NCI-H2107 (cell line): Measurements from ENCODE around the gene HDAC4.

Source experiments
- DNase-seq: peaks from one replicate; lab custom pipeline; 2025; lab: John Stamatoyannopoulos, UW

Gene HDAC4

DNA sequence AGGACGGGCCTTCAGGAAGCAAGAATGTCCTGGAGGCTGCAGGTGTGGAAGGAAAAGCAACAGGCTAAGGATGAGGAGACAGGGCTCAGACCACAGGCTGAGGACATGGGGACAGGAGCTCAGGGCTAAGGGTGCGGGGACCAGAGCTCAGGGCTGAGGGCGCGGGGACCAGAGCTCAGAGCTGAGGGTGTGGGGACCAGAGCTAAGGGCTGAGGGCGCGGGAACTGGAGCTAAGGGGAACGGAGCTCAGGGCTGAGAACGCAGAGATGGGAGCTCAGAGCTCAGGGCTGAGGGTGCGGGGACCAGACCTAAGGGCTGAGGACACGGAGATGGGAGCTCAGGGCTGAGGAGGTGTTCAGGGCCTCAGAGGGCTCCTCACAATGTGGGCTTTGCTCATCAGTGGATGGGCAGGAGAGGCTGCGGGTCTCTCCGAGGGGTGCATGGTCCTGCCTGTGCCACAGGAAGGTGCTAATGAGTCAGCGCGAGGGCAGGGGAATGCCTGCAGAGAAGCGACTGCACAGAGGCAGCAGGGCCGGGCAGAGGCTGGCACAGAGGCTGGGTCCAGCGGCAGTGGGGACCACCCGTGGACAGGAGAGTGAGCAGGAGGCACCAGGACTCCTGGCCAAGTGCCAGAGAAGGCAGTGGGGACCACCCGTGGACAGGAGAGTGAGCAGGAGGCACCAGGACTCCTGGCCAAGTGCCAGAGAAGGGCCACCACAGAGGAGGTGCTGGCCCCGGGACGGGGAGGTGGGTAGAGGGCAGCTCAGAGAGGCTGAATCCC is 281.3 kb downstream of the HDAC4 start:
- no peak for DNase-seq

GRCh38 chr2:239118675-239119211 is 282.1 kb downstream of the HDAC4 start:
- DNase-seq: no peak

DNA sequence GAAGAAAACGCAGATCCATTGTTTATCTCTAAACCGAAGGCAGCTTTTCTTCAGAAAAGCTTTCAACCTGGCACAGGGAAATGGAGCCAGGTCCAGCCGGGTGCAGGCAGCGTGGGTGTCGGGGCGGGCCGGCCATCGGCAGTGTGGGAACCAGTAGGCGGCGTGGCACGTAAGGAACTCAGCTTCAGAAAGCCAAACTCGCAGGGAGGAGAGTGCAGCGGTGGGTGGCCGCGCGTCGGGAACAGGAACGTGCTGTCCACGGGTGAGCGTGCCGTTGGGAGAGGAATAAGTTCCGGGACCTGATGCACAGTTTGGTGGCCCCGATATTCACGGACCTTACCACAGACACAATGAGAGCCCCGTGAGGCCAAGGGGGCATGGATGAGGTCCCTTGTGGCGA is 282.6 kb downstream of the HDAC4 start:
- no peak for DNase-seq

DNA sequence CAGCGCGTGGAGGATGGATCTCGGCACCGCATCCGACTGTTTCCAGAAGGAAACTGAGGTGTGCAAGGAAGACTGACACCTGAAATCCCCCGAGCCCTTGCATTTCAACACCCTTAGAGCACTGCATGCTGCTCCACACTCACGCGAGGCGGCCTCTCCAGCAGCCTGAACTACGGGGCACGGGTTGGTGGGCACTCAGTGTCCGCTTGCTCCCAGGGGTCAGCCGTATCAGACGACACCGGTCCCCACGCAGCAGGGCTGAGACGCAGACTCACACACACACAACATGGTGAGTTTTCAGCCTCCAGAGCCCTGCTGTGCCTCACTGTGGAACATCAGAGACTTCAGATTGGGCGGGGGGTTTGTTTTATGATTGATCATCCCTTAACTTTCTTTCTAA is 283.0 kb downstream of the HDAC4 start:
- DNase-seq: no peak

DNA sequence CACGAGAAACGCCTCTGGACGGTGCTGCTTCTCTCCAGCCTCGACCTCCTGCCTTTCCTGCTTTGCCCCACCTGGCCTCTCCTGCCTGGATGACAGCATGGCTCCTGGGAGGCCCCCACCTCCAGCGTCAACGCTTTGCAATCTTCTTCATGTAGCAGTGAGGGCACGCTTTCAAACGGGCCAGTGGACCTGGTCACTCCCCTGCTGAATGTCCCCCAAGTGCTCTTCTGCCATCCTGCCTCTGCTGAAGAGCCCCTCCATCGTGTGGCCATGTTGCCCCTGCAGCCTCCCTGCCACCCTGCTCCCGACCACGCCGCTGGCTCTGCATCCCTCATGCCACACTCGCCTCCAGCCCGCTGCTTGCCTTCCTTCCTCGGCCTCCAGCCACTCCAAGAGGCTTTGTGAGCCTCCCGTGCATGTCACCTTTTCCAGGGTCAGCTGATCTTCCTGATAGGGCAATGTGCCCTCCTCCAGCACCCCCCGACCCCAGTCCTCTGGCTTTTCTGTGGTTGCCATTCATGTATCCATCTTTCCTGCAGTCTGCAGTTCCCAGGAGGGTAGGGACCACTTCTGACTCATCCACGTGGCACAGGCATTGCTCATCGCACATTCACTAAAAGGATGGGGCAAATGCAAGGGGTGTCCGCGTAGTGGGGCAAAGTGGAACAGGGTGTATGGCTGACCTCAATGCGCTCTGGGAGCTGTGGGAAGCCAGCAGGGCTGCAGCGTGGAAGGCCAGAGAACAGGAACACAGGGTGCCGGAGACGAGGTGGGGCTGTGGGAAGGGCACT is 284.2 kb downstream of the HDAC4 start:
- DNase-seq: no peak

GRCh38 chr2:239115616-239116015 is 285.2 kb downstream of the HDAC4 start:
- DNase-seq: no peak

GRCh38 chr2:239114616-239115265 is 286.1 kb downstream of the HDAC4 start:
- no peak for DNase-seq

GRCh38 chr2:239114119-239114581 is 286.7 kb downstream of the HDAC4 start:
- no peak for DNase-seq

GRCh38 chr2:239113615-239114014 is 287.2 kb downstream of the HDAC4 start:
- no peak for DNase-seq

- DNase-seq: no peak
Observed at GRCh38 chr2:239113171-239113570, 287.6 kb downstream of the HDAC4 start.

DNA sequence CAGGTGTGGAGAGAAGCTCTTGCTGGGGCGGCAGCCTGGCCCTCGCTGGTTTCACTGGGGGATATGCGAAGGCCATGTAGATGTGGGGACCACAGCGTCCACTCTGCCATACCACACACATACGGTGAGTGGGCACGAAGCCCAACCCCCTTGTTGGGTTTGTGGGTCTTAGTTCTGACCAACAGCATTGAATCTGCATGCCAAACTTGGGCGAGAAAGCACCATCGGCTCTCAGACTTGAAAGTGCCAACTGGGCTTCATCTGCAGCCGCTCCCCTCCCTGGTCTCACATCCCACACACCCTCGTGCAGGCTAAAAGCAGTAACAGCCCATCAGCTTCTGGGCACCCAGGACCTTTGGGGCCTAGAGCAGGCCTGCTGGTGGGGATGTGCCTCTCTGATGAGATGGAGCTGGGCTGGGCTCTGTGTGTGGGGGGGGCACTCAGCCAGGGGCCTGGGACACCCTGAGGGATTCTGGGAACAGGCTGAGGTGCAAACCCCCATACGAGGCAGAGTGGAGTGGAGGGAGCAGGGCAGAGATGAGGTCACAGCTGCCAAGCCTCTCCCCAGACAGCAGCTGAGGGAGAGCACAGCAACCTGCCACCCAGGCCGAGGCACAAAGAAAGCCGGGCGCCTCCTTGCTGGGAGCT is 288.6 kb downstream of the HDAC4 start:
- DNase-seq: no peak

DNA sequence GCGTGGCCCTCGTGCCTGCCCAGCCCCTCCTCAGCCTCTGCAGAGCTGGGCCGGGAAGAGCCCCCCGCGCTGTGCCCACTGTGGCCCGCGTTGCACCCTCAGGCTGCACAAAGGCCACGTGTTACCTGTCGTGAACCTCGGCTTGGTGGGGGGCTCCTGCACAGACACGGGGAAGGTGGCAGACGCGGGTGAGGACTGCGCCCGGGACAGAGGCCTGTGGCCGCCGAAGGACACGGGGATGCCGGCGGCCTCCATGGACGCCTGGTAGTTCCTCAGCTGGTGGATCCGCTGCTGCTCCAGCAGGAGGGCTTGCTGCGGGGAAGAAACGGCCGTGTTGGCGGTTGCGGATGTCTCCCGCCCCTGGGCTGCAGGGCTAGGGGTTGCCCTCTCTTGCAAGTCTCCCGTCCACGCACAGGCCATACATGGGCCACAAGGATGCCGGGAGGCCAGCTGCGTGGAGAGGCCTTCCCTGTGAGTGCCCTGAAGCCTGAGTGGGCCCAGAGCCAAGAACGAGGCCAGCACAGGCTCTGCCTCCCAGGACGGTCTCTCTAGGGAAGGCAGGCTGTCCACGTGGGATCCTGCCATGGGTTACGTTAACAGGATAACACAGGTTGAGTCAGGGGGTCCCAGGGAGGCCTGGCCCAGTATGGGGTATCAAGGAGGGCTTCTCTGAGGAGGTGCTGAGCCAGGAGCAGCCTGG is 289.3 kb downstream of the HDAC4 start:
- no peak for DNase-seq

- no peak for DNase-seq
Observed at GRCh38 chr2:239110595-239111048, 290.2 kb downstream of the HDAC4 start.

- no peak for DNase-seq
Observed at GRCh38 chr2:239109928-239110545, 290.8 kb downstream of the HDAC4 start.

DNA sequence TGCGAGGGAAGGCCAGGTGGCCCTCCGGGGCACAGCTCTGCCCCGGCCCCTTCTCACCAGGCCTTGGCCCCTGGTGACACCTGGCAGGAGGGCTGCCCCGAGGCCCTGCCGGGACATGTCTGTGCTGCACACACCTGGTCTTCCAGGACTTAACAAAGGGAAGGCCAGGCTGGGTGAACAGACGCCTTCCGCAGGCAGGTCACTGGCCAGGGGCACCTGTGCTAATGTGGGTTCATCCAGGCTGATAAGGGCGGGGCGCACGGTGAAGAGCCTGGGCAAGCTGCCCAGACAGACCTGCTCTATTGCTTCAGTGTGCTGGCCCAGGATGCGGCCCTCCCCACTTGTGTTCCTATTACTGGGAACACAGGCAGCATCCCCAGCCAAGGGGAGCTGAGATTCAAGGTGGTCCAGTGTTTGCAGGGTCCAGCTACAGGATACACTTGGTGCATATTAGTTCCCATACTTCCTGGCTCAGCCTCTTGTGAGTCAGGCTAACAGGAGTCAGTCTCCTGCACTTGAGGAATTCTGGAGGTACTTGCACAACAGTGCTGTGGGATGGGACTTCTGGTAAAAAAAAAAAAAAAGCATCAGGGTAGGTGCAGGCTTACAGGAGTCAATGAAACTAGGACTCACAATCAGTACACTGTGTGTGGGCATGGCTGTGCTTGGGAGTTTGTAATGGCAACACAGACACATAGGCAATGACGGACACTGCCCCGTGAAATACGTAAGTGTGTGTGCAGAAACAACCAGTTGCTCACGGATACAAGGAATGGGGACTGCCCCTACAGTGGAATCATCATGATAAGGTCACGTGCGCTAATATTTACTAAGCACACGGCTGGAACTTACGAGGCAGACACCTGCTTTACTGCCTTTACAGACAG is 291.5 kb downstream of the HDAC4 start:
- no peak for DNase-seq

DNA sequence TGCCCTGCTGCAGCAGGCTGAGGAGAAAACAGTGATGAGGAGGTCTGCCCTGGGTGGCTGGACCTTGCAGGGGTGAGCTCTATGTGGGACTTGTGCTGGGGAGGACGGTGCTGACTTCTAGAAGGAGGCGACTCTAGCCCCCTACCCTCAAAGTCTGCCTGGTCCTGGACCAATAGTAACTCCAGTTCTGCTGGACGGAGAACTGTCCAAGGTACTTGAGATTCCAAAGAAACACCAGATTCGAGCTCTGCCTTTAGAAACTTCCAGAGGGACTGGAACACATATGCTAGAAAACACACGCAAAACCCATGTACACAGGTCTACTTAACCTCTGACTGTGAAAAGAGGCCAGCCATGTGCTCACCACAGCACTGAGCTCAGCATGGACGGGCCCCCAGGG is 292.4 kb downstream of the HDAC4 start:
- no peak for DNase-seq

GRCh38 chr2:239107936-239108335 is 292.9 kb downstream of the HDAC4 start:
- no peak for DNase-seq

DNA sequence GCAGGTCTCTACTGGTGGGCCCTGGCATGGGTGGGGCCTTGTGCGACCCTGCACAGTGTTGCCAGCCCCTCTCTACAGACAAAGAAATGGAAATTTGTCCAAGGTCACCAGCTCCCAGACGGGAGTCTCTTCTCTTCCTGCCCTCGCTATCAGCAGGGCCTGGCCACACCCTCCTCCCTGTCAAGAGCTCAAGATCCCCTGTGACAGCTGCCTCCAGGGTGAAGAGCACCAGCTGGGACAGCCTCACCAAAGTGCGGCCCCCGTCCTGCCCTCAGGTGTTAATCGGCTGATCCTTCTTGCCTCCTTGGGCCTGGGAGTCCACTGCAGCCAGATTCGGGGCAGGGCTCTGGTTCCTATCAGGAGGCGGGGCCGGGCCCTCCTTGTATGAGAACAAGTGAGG is 293.9 kb downstream of the HDAC4 start:
- no peak for DNase-seq

DNA sequence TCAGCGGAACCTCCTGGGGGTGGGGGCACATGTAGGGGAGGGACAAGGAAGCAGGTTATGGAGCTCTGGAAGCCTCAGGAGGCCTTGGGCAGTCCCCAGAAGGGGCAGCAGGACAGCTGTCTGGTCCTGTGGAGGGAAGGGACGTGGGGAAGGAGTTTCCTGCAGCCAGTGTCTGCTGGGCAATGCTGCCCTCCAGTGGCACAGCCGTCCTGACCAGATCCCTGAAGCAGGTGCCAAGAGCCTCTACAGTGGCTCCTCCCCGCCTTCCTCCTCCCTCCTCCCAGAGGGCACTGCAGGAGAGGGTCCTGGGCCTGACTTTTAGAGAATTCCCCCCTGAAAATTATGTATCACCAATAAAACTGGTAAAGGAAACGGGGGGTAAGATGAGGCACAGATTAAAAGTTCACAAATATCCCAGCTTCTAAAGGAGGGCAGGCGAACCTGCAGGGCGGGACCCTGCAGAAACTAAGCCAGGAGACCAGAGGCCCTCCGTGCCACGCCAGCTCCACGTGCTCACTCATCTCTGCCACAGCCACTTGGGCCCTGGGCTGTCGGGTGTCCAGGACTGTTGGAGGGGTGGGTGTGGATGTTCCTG is 294.4 kb downstream of the HDAC4 start:
- DNase-seq: no peak
